Osteocyte (in vitro differentiated cells): ENCODE results near the gene SSPN. TPM values are rescaled to one million over a fixed set of nuclear protein-coding genes. Genes with fewer than 3 reads are reported as not detected.

Source experiments
- DNase-seq: peaks from one replicate; pipeline ENCODE4 v3.0.0; 2021; ENCODE audit warnings: mixed read lengths; ENCODE audit not compliant: unreplicated experiment; ENCODE audit errors: extremely low spot score
- H3K27ac Mint-ChIP-seq: one replicate; pipeline ENCODE4 v1.8.0; 2021; ENCODE audit warnings: mild to moderate bottlenecking, mixed read lengths; ENCODE audit not compliant: unreplicated experiment
- H3K27me3 Mint-ChIP-seq: one replicate; pipeline ENCODE4 v1.8.0; 2021; ENCODE audit warnings: mixed read lengths; ENCODE audit not compliant: unreplicated experiment
- H3K36me3 Mint-ChIP-seq: one replicate; pipeline ENCODE4 v1.8.0; 2021; ENCODE audit warnings: mixed read lengths; ENCODE audit not compliant: unreplicated experiment
- H3K4me1 Mint-ChIP-seq: one replicate; pipeline ENCODE4 v1.8.0; 2021; ENCODE audit warnings: mixed read lengths; ENCODE audit not compliant: unreplicated experiment
- H3K4me3 Mint-ChIP-seq: one replicate; pipeline ENCODE4 v1.8.0; 2021; ENCODE audit warnings: mild to moderate bottlenecking, moderate library complexity, mixed read lengths; ENCODE audit not compliant: unreplicated experiment
- H3K9me3 Mint-ChIP-seq: one replicate; pipeline ENCODE4 v1.8.0; 2021; ENCODE audit warnings: mixed read lengths; ENCODE audit not compliant: unreplicated experiment
- total RNA-seq: library from RNA; stranded (reverse); gene quantifications from 2 replicates; pipeline ENCODE4 v1.2.1, GENCODE V29; 2021
- TF ChIP-seq, protein P1 (sequence below): fragments of 200-600 bp; sonication (generic); IDR thresholded peaks from 2 replicates; pipeline ENCODE4 v1.5.0; 2021; ENCODE audit warnings: antibody characterized with exemption, mild to moderate bottlenecking, moderate library complexity

SSPN gene
- total RNA-seq, 1 donor from 2014 or later: 19.2 TPM

GRCh38 chr12:26252946-26253345 is 57.6 kb downstream of the SSPN start:
- Mint-ChIP-seq H3K4me3 (no peak overlapping the region), H3K36me3 (peaks cover 5% of the 10 kb centered on the region), H3K27me3 (no peaks in the 10 kb centered on the region), H3K27ac (no peak overlapping the region), H3K4me1 (no peaks in the 10 kb centered on the region), H3K9me3 (peaks cover 23% of the 10 kb centered on the region)
- TF ChIP-seq, protein P1, sequence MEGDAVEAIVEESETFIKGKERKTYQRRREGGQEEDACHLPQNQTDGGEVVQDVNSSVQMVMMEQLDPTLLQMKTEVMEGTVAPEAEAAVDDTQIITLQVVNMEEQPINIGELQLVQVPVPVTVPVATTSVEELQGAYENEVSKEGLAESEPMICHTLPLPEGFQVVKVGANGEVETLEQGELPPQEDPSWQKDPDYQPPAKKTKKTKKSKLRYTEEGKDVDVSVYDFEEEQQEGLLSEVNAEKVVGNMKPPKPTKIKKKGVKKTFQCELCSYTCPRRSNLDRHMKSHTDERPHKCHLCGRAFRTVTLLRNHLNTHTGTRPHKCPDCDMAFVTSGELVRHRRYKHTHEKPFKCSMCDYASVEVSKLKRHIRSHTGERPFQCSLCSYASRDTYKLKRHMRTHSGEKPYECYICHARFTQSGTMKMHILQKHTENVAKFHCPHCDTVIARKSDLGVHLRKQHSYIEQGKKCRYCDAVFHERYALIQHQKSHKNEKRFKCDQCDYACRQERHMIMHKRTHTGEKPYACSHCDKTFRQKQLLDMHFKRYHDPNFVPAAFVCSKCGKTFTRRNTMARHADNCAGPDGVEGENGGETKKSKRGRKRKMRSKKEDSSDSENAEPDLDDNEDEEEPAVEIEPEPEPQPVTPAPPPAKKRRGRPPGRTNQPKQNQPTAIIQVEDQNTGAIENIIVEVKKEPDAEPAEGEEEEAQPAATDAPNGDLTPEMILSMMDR: no peak
- no peak for DNase-seq

DNA sequence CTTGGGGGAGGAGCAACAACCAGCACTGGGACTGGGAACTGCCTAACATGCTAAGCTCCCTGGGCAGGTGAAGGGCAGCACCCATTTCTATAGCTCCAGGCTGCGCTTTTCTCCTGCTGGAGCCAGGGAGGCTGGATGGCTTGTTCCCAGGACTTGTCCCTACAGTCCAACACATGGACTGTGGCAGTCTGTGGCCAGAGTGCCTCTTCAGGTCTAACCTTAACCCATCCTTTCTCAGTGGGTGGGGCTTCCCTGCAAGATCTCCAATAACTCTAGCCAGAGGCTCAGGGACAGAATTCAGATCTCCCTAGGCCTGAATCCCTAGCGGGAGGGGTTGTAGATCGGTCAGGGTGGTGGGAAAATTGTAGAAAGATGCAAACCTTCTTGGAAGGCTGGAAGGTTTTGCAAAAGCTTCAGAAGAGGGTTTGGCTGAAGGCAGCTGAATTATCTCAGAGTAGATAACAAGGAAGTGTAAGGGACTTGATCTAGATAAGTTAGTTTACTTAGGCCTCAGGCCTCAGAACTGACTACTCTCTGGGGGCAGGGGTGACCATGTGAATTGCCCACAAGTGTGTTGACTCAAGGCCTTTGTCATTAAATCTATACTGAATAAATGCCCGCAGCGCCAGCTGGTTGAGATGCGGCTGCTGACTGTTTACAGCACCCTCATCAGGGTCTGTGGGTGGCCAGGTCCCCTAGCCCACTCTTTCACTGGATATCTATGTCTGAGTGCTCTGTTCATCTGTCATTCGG is 60.7 kb downstream of the SSPN start:
- TF ChIP-seq, protein P1: no peak
- Mint-ChIP-seq H3K27me3 (no peaks in the 10 kb centered on the region), H3K4me1 (no peaks in the 10 kb centered on the region), H3K36me3 (peaks cover 5% of the 10 kb centered on the region), H3K4me3 (no peak overlapping the region), H3K27ac (no peak overlapping the region), H3K9me3 (peaks cover 27% of the 10 kb centered on the region)
- DNase-seq: no peak

- no peaks in the 10 kb centered on the region for H3K36me3 Mint-ChIP-seq
- no peak overlapping the region for H3K4me3 Mint-ChIP-seq
- no peaks in the 10 kb centered on the region for H3K27me3 Mint-ChIP-seq
- H3K27ac Mint-ChIP-seq: no peak overlapping the region
- TF ChIP-seq, protein P1: no peak
- peaks cover 7% of the 10 kb centered on the region for H3K9me3 Mint-ChIP-seq
- peaks cover 4% of the 10 kb centered on the region for H3K4me1 Mint-ChIP-seq
- DNase-seq: no peak
Observed at GRCh38 chr12:26264215-26264838, 69.0 kb downstream of the SSPN start.

GRCh38 chr12:26265606-26266005 is 70.2 kb downstream of the SSPN start:
- Mint-ChIP-seq H3K27ac (no peak overlapping the region), H3K4me1 (peaks cover 6% of the 10 kb centered on the region), H3K27me3 (no peaks in the 10 kb centered on the region), H3K36me3 (no peaks in the 10 kb centered on the region), H3K4me3 (no peak overlapping the region), H3K9me3 (peaks cover 7% of the 10 kb centered on the region)
- TF ChIP-seq, protein P1: no peak
- DNase-seq: no peak

DNA sequence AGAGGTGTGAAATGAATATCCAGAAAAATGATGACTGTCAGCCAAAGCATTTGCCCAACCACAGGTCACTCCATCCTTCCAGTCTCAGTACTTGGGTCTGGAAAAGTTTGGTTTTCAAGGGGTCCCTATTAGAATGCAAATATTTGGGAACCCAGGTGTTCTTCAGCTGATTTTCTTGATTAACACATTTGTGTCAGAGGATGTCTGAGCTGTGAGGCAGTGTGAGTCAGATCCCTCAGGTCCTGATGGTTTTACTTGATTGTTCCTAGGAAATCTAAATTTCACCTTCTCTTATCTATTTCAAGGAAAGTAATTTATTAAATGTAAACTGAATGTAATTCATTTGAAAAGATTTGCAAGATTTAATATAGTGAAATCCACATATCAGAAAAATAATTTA is 71.5 kb downstream of the SSPN start:
- Mint-ChIP-seq H3K36me3 (no peaks in the 10 kb centered on the region), H3K27me3 (no peaks in the 10 kb centered on the region)
- no peak for DNase-seq

More for the DNA sequence above, 71.5 kb downstream of the SSPN start:
- Mint-ChIP-seq H3K9me3 (peaks cover 7% of the 10 kb centered on the region), H3K27ac (no peak overlapping the region), H3K4me3 (no peak overlapping the region), H3K4me1 (peaks cover 16% of the 10 kb centered on the region)
- TF ChIP-seq, protein P1: no peak
